ENCODE data around the gene LRRC59. TPM values are rescaled to one million over a fixed set of nuclear protein-coding genes. Genes with fewer than 3 reads are reported as not detected.

Gene LRRC59
- total and polyA plus RNA-seq, 2 of the 13 experiments (the other 11 are each of a cell fraction or from before 2014, with no cell fraction given) = 87.3 to 222 TPM

- TF ChIP-seq AHDC1 (CRISPR knock-in tag; IDR thresholded peaks at IDR 0.05; ENCODE audit: borderline replicate concordance) (no peak), ZNF629 (CRISPR knock-in tag; conservative IDR thresholded peaks at IDR 0.05) (peak; percentile 21; the same call in 1 of the 2 replicates), RAD21 (CRISPR knock-in tag; IDR thresholded peaks at IDR 0.05) (0 out of 2 replicates have a peak, but pooled peaks have one; percentile 19), RNF2 (conservative IDR thresholded peaks at IDR 0.05; ENCODE audit: low read depth) (no peak), CCDC6 (CRISPR knock-in tag; IDR thresholded peaks at IDR 0.05) (peak; percentile 14; the same call in 1 of the 2 replicates), HNF4A (CRISPR knock-in tag; IDR thresholded peaks at IDR 0.05) (peak; percentile 95), MIXL1 (CRISPR knock-in tag; IDR thresholded peaks at IDR 0.05) (0 out of 2 replicates have a peak, but pooled peaks have one; percentile 11), ZSCAN9 (CRISPR knock-in tag; IDR thresholded peaks at IDR 0.05; ENCODE audit: borderline replicate concordance) (no peak), LCORL (IDR thresholded peaks at IDR 0.05) (no peak), LCORL (CRISPR knock-in tag; IDR thresholded peaks at IDR 0.05) (peak; percentile 77), CHCHD3 (CRISPR knock-in tag; IDR thresholded peaks at IDR 0.05) (no peak), EP300 (IDR thresholded peaks at IDR 0.05; ENCODE audit: low read depth in 2 of 2, low read length in 2 of 2) (no peak), EP300 (CRISPR knock-in tag; IDR thresholded peaks at IDR 0.05; ENCODE audit: borderline replicate concordance) (0 out of 2 replicates have a peak, but pooled peaks have one; percentile 14), FOXA3 (CRISPR knock-in tag; IDR thresholded peaks at IDR 0.05) (peak; percentile 61; the same call in 1 of the 2 replicates), ATF6 (CRISPR knock-in tag; conservative IDR thresholded peaks at IDR 0.05) (no peak), TEAD2 (CRISPR knock-in tag; IDR thresholded peaks at IDR 0.05) (no peak)
These were observed 43.0 kb upstream of the LRRC59 start (continued) for GRCh38 chr17:50440172-50440837.

Measured in HepG2 (cell line).